ENCODE results near the gene DISP3. TPM values are rescaled to one million over a fixed set of nuclear protein-coding genes. Genes with fewer than 3 reads are reported as not detected.

DISP3 gene
- total and polyA plus RNA-seq, 2 of the 13 experiments (the other 11 are each of a cell fraction or from before 2014, with no cell fraction given): 0.08 to 0.13 TPM

- no TSS peak for BruUV-seq (replicated peaks)
- CTCF ChIA-PET (ENCODE audit: low intra/inter-chr PET ratio, low total read pairs): no interaction called here
- H3K4me1 ChIP-seq (ENCODE audit: insufficient read depth, low read length): no peaks in the 10 kb centered on the region
- FAIRE-seq (no peak), ATAC-seq (no peak), DNase-seq (ENCODE audit: low spot score) (no peak)
- no peak overlapping the region for H3K9ac ChIP-seq (ENCODE audit: insufficient read depth, low read depth, low read length)
- H3K36me3 ChIP-seq (replicated peaks in 1 of 2; ENCODE audit: control insufficient read depth in 1 of 2, insufficient read depth in 2 of 2, low read length in 2 of 2): no peaks in the 10 kb centered on the region
- H3K27me3 ChIP-seq (ENCODE audit: control insufficient read depth in 1 of 2, insufficient read depth in 2 of 2, low read length in 2 of 2): peaks cover 6 to 47% of the 10 kb centered on the region in 2 experiments
- no peak overlapping the region for H3K27ac ChIP-seq (ENCODE audit: extremely low read length, insufficient read depth, low read length)
- no peaks in the 10 kb centered on the region for H3K9me3 ChIP-seq (ENCODE audit: low read length)
- no peak overlapping the region for H3K4me3 ChIP-seq (replicated peaks in 1 of 3; ENCODE audit: insufficient read depth in 1 of 3, low read depth in 2 of 3, low read length in 3 of 3)
- intact Hi-C loops (cut with micrococcal nuclease; ENCODE audit: unreplicated experiment): no loop called here
- POLR2A ChIA-PET: no interaction called here
- no peaks in the 10 kb centered on the region for H3K79me2 ChIP-seq (ENCODE audit: insufficient read depth, low read length)
- WGBS (ENCODE audit: low lambda C conversion rate): 3% methylated on average over 5 of the region's 9 CpGs
- no peaks in the 10 kb centered on the region for H4K20me1 ChIP-seq (ENCODE audit: insufficient read depth, low read length)
- no peak overlapping the region for H2AFZ ChIP-seq (ENCODE audit: low read length)
- in situ Hi-C loops (cut with HindIII; ENCODE audit: extremely low pct_ligation_motif_present, low pct_unique_long_range_greater_than_20kb): no loop called here
- no peak overlapping the region for H3K4me2 ChIP-seq (ENCODE audit: low read depth, low read length)
- TF ChIP-seq ZNF142 (CRISPR knock-in tag; IDR thresholded peaks at IDR 0.05): no peak
- no peak for TF ChIP-seq ZNF326 (CRISPR knock-in tag; IDR thresholded peaks at IDR 0.05; ENCODE audit: borderline replicate concordance)
- no peak for TF ChIP-seq HMG20B (CRISPR knock-in tag; conservative IDR thresholded peaks at IDR 0.05)
- TF ChIP-seq ZNF543 (CRISPR knock-in tag; IDR thresholded peaks at IDR 0.05): no peak
- no peak for TF ChIP-seq POLR2A (IDR thresholded peaks at IDR 0.05; ENCODE audit: insufficient read depth in 1 of 2, low read depth in 2 of 2, low read length in 2 of 2)
- TF ChIP-seq ZNF746 (CRISPR knock-in tag; IDR thresholded peaks at IDR 0.05): no peak
- TF ChIP-seq SP1 (IDR thresholded peaks at IDR 0.05): no peak
- TF ChIP-seq SP1 (CRISPR knock-in tag; IDR thresholded peaks at IDR 0.05): no peak
- TF ChIP-seq CBX2 (IDR thresholded peaks at IDR 0.05; ENCODE audit: low read depth, low read length): no peak
- TF ChIP-seq CBX2 (CRISPR knock-in tag; IDR thresholded peaks at IDR 0.05; ENCODE audit: low read depth): no peak
These were observed 9.3 kb downstream of the DISP3 start for GRCh38 chr1:11488201-11488770.

Measured in HepG2 (cell line).